Midbrain (tissue), 1 donor: ENCODE measurements around the gene ZNF682.
A peak's percentile ranks its signal among the peaks of the same experiment; 100 is the strongest.
"Not testable (repeated sequence)": the region's sequence is repeated elsewhere in the genome, so short reads cannot be mapped to it uniquely, and the experiment has no call there.

Source experiments
- DNase-seq: peaks from one replicate; lab custom pipeline; 2025; lab: John Stamatoyannopoulos, UW

The ZNF682 gene

DNA sequence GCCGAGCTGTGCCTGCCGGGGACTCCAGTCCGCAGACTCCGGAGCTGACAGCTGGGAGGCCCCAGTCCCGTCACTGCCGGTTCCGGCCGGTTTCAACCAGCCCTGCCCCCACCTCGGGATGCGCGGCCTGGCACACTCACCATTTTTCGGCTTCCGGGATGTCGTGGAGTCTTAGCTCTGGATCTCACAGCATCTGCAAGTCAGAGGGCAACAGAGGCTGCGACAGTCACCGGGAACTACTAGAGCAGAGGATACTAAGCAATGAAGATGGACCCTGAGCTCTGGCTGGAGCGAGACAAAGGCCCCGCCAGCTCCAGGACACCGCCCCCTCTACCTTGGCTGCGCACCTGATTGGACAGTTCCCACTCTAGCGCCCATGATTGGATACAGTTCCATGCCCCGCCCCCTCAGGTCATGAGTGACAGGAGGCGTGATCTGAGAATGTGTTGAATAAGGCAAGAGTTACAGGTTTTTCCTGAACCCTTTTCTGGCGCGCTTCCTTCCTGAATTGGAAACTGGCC is at the start of gene ZNF682:
ZNF682 (minus strand) TSS at position 303 of the 521 bp plus-strand sequence; CDS start at position 143, 160 bp downstream.
- DNase-seq, result peak; percentile 95

DNA sequence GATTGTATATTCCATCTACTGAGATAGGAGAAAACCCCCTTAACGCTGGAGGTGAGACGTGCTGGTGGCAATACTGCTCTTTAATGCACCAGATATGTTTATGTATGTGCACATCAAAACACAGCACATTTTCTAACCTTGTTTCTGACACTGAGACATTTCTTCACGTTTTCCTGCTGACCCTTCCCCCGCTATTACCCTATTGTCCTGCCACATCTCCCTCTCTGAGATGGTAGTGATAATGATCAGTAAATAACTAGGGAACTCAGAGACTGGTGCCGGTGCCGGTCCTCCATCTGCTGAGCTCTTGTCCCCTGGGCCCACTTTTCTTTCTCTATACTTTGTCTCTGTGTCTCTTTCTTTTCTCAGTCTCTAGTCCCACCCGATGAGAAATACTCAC is 43.6 kb upstream of the ZNF682 start:
- not testable (repeated sequence) for DNase-seq

DNA sequence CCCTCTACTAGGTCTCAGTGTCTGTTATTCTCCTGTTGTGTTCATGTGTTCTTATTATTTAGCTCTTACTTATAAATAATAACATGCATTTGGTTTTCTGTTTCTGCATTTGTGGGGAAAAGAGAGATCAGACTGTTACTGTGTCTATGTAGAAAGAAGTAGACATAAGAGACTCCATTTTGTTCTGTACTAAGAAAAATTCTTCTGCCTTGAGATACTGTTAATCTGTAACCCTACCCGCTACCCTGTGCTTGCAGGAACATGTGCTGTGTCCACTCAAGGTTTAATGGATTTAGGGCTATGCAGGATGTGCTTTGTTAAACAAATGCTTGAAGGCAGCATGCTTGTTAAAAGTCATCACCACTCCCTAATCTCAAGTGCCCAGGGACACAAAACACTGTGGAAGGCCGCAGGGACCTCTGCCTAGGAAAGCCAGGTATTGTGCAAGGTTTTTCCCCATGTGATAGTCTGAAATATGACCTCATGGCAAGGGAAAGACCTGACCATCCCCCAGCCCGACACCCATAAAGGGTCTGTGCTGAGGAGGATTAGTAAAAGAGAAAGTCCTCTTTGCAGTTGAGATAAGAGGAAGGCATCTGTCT is 43.0 kb upstream of the ZNF682 start:
- DNase-seq, result not testable (repeated sequence)

DNA sequence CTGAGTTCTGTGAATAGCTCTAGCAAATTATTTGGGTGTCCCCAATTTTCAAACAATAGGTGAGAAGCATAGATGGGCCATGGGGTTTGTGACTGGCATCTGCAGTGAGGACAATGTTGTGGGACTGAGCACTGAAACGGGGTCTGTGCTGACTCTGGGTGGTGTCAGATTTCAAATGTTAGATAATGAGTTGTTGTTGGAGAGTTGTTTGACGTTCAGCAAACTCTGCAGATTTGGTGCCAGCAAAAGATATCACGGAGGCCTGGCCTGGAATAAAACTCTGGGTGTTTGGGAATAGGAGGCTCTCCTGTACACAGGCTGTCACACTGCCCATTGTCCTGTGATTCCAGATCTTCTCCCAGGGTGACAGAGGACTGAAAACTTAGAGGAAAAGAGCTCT is 41.4 kb upstream of the ZNF682 start:
- no peak for DNase-seq

DNA sequence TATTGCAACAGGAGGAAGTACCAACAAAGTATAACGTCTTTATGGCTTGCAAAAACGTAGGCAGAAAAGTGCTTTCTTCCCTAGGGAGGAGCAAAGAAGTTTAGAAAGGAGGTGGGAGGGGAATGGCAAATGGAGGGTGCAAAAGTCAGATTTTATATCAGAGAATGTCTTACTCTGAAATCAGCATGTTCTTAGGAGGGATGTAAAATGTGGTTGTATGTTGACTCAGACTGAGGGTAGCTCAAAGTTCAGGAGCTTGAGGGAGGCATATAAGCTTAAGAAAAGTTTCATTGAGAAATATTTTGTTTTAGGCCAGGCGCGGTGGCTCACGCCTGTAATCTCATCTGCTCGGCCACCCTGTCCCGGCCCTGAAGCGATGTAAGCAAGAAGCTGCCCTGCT is 40.2 kb upstream of the ZNF682 start:
- DNase-seq, result no peak

DNA sequence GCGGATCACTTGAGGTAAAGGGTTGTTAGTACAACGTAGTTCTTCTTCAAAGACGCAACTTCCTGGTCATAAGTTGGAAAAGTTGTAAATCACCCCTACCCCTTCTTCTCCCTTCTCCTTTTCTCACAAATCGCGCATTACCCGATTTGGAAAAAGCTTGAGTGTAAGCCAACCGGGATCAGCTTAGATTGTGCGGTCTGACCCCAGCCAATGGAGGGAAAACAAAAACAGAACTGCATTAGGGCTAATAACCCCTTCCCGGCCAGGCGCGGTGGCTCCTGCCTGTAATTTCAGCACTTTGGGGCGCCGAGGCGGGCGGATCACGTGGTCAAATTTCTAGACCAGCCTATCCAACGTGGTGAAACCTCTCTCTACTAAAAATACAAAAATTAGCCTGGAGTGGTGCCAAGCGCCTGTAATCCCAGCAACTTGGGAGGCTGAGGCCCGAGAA is 39.3 kb upstream of the ZNF682 start:
- no peak for DNase-seq

DNA sequence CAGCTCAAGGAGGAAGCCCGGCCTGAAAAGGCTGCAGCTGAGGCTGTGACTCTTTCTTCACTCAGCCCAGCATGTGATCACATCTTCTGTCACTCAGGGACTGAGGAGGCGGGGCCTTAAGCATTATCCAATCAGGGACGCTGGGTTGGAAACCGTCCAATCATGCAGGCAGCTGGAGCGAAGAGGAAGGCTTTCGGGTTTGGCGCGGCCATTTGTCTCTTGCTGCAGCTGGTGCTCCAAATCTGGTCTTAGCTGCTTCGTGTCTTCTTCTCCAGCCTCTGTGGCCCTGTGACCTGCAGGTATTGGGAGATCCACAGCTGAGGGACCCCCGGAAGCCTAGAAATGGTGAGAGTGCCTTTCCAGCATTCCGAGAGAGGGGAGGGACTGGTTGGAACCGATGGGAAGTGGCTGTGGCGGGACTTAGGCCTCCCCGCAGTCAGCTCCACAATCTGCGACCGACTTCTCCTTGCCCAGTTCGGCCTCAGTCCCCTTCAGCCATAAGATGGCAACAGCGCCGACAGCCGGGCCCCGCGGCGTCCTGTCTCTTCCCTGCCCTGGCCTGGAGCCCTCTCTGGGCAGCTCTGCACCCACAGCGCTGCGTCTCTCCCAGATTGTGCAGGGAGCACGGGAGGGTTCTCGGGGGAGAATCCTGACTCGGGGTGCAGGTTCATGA is 38.6 kb upstream of the ZNF682 start, which contains the start of gene ZNF90:
ZNF90 (plus strand) TSS at position 210 of the 673 bp plus-strand sequence; CDS start at position 343, 133 bp downstream.
- DNase-seq, result peak; percentile 98

DNA sequence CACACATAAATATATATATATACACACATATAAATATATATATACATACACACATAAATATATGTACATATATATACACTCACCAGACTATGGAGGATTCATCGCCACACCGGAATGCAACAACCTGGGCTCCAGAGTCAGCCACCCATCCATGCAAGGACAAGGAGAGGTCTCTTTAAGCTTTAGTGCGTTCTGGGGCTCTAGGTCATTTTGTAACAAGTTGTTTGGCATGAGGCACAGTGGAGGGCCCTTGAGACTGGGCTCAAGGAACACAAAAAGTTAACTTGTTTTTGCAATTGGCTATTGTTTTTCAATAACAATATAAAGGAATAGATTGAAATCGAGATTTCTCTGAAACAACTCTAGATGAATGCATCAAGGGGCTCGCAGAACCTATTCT is 33.6 kb upstream of the ZNF682 start:
- no peak for DNase-seq

DNA sequence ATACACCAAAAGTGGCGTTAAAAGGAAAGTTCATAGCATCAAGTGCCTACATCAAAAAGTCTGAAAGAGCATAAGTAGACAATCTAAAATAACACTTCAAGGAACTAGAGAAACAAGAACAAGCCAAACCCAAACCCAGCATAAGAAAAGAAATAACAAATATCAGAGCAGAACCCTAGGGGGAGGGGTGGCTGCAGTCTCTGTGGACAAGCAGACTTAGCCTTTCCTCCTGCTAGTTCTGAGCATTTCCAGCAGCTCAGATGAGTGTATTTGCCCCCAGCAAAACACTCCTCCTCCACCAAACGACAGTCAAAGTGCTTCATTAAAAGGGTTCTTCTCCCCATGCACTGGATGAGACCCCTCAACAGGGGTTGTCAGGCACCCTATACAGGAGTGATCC is 31.4 kb upstream of the ZNF682 start:
- DNase-seq, result no peak

DNA sequence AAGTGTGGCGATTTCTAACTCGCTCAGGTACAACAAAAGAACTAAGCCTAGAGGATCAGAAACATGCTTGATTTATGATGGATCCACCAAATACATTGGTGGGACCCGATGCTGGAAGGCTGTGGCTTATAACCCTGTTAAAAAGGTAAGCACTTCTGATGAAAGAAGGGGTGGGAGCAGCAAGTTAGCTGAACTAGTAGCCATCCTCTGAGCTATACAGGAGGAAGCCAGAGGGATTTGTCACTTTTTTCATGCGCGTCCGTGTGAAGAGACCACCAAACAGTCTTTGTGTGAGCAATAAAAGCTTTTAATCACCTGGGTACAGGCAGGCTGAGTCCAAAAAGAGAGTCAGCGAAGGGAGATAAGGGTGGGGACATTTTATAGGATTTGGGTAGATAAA is 29.3 kb upstream of the ZNF682 start:
- DNase-seq, result not testable (repeated sequence)

DNA sequence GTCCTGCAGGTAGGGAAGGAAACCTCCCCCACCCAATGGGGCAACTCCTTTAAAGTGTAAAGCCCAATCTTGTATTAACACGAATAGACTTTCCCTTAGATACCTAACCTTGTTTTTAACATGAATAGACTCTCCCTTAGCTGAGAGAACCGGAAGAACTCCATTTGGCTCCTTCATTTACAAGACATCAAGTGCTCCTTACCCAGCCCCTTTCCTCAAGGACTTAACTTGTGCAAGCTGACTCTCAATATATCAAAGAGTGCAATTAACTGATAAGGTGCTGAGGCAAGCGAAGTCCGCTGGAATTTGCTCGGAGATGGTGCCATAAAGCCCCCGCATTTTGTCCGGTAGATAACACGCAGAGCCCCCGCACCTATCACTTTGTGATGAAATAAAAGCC is 28.6 kb upstream of the ZNF682 start:
- DNase-seq, result no peak

DNA sequence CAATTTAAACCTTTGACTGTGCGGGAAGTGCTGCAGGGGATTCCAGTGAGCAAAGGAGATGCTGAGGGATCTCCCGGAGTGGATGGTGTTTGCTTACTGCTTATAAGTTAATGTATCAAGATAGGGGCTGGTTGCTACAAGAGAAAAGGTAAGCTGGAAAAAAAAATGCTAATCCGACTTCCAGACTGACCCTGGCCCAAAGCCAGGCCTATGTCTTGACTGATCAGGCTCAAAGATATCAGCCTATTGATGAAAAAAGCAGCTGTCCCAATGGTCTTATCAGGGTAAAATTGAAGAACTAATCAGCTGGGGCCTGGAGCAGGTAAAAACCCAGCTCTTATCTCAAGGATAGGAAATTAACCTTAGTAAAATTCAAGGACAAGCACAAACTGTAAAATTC is 27.6 kb upstream of the ZNF682 start:
- DNase-seq, result no peak

DNA sequence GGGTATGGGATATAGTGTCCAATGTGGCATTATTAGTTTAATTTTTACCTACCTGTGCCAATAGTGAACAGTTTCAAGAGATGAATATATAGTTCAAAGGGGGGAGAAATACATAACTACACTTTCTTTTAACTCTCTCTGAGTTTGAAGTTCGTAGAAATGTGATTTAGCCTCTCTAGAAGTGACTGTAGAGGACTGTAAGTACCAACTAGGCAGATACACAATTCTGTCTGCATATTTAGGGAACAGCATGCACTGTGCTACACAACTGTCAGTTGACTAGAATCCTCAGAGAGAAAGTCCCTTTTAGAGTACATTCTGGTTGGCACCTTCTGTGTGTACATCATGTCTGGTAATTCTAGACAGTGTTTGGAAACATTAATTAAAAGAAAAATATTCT is 21.0 kb upstream of the ZNF682 start:
- no peak for DNase-seq

DNA sequence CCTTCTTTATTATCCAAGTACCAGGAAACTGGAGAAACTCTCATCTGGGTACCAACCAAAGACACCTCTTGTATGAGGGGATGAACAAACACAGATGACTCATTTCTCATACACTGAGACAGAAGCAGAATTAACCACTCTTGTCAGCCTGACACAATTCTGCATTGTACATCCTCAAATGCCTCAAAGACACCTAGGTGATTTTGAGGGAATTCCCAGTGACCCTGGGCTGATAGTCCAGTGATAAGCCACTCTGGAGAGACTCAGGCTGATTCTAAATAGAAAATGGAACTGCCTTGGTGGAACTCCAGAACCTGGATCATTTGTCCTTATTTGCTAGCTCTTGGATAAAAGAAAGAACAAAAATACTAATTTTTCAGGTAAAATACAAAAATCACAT is 19.4 kb upstream of the ZNF682 start:
- DNase-seq, result not testable (repeated sequence)

DNA sequence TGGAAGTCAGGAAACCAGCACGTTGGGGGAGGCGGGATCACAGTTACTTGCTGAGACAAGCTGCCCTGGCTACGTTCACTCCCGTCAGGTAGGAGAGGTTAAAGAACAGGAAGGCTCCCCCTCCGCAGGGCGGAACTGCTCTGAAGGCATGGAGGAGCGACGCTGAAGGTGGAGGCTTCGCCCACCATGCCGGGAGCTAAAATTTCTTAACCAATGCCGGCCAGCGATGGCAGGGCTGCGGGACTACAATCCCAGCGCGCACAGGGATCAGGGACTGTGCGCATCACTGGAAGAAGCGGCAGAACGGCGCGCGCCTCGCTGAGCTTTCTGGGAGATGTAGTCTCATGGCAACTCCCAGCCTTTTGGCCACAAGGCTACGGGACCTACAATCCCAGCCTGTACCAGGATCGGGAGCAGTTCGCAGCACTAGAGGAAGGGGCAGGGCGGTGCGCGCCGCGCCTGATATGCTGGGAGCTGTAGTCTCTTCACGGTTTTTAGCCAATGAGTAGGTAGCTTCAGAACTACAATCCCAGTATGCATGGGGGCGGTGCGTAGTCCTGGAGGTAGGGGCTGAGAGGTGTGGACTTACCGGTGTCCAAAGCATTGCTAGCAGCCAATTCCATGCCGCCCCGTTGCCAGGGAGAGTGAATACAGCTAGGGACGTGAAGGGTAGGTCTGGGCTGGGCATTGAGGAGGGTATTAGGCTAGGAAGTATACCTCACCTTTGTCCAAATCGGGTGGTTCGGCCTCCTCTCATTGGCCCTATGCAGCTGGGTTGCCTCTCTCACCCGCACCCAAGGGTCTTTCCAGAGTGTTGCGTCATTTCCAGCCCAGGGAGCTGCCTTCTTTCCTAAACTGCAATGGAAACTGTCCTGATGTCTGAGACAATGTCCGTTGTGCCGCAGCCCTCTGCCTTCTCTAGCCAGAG is 12.8 kb upstream of the ZNF682 start:
- peak; percentile 97 for DNase-seq

DNA sequence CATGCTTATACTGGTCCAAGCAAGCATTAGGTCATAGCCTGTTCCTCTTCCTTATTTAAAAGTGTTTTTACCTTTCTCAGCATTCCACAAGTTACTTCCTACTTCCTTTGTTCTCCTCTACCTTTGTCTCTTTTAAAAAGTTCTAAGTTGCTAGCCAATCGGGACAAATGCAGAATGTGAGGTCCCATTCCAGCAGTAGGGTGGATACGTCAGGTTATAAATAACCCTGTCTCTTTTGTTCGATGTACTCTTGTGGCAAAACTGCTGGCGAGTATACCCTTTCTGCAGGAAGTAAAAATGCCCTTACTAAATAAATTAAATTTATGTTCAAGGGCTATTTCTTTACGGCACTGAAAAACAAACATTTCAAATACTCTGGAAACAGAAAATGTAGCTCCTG is 6.4 kb upstream of the ZNF682 start:
- DNase-seq, result not testable (repeated sequence)

DNA sequence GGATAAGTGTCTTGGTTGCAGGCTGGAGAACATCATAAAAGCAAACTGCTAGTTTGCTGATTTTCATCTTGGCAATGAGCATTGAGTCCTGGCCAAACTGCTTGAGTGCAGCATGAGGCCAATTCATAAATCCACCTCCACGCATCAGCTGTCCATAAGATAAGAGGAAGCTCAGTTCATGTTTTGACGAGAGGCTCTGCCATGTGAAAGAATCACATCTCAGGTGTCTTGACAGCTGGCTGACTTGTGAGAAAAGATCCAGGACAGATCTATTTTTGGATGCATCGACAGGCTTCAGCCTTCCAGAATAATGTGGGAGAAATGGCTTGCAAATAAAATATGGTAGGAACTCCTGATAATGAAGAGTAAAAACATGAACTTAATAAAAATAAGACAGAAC is 5.4 kb upstream of the ZNF682 start:
- no peak for DNase-seq

DNA sequence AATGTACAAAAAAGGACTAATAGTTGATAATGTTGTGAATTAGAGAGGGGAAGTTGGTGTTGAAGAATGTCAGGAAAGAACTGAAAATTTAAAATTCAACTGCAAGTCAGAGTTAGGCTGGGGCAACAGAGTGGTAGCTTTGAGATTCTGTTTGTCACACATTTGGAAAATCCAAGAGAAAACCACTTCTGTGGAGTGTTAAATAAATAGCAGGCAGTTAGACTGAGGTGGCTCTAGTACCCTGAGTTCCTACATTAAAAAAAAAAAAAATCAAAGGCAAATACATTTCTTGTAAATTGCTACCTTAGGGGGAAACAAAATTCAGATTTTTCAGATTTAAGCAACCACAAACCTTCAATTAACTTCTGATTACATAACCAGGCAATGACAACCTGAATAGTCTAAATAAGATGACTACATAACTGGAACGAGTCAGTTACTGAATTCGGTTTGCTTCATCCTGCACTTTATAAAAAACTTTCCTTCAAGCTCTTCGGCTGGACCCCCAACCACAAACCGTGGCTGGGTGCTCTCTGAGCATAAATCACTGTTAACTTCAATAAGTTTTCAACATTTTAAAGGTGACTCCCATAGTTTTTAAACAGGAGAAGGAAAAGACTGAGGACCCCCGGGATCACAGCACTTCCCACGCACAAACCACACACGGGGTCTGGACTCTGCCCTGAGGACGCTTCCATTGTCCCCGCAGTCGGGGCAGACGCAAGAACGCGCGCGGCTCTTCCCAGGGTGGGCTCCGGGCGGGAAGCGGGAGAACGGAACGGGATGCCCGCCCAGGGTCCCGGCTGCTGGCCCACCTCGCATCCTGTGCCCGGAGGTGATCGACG is 725 bp downstream of the ZNF682 start:
- no peak for DNase-seq

DNA sequence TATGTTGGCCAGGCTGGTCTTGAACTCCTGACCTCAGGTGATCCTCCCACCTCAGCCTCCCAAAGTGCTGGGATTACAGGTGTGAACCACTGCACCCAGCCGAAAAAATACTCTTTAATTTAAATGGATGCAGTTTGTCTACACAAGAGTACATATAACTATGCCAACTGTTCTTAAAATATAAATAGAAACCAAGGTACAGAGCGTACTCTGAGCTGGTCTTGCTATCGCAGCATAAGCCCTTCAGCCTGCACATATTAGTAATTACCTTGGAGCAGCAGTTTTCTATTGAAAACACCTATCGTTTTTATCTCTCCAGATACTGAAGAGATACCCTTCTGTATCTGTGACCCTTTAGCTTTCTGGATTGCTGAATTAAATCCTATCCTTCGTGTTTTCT is 3.4 kb downstream of the ZNF682 start:
- no peak for DNase-seq

DNA sequence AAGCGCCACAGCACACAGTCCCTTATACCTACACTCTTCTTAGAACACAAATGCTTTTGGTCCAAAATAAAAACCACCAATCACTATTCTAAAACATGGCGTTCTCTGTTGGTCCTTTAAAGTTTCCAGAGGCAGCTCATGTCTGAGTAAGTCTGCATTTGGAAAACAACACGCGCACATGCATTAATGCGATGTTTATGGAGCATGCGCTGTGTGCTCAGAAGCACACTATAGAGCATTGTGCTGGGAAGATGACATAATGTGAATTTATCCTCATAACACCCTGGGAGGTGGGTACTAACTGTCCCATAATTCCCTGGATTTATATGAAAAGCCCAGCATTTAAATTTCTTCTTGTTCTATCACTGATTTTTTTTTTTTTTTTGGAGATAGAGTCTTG is 10.7 kb downstream of the ZNF682 start:
- DNase-seq, result peak; percentile 38

DNA sequence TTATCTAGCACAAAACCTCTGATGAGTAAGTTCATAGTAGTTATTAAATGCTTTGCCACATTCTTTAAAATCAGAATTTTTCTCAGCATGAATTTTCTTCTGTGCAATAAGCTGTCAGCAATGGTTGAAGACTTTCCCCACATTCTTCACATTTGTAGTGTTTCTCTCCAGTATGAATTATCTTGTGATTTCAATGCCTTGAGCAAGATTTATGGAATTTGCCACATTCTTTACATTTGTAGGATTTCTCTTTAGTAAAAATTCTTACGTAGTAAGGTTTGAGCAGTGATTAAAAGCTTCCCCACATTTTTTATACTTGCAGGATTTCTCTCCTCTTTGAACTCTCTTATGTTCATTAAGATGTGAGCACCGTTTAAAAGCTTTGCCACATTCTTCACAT is 33.6 kb downstream of the ZNF682 start:
- no peak for DNase-seq
